ENCODE measurements around the gene CLEC4M.

Gene CLEC4M

GRCh38 chr19:7787602-7788177 is 24.6 kb downstream of the CLEC4M start:
- TF ChIP-seq ZNF8 (CRISPR knock-in tag; IDR thresholded peaks at IDR 0.05) = no peak
- no peak for TF ChIP-seq CREB5 (CRISPR knock-in tag; IDR thresholded peaks at IDR 0.05; ENCODE audit: low read depth)
- TF ChIP-seq POU6F1 (CRISPR knock-in tag; IDR thresholded peaks at IDR 0.05; ENCODE audit: borderline replicate concordance, low read depth) = no peak
- TF ChIP-seq RARB (CRISPR knock-in tag; IDR thresholded peaks at IDR 0.05) = no peak
- no peak for TF ChIP-seq PATZ1 (CRISPR knock-in tag; IDR thresholded peaks at IDR 0.05; ENCODE audit: borderline replicate concordance)
- no peak for TF ChIP-seq ESRRG (CRISPR knock-in tag; IDR thresholded peaks at IDR 0.05)
- TF ChIP-seq ZFP3 (CRISPR knock-in tag; IDR thresholded peaks at IDR 0.05) = no peak
- no peak for TF ChIP-seq ZFP30 (CRISPR knock-in tag; IDR thresholded peaks at IDR 0.05)
- ATAC-seq = no peak

- no peak for TF ChIP-seq CSDC2 (CRISPR knock-in tag; IDR thresholded peaks at IDR 0.05)
- TF ChIP-seq GLIS3 (CRISPR knock-in tag; IDR thresholded peaks at IDR 0.05) = no peak
- ATAC-seq = peak; percentile 27; the same call in 1 of the 3 replicates
These were observed 25.3 kb downstream of the CLEC4M start for GRCh38 chr19:7788178-7788932.

GRCh38 chr19:7788933-7789323 is 25.9 kb downstream of the CLEC4M start:
- ATAC-seq = no peak; the same call in 2 of the 3 replicates
- TF ChIP-seq ZNF565 (CRISPR knock-in tag; conservative IDR thresholded peaks at IDR 0.05; ENCODE audit: low read depth) (no peak), ISL1 (CRISPR knock-in tag; IDR thresholded peaks at IDR 0.05) (no peak), CSRNP3 (CRISPR knock-in tag; IDR thresholded peaks at IDR 0.05) (no peak), RARB (CRISPR knock-in tag; IDR thresholded peaks at IDR 0.05) (no peak), ZNF8 (CRISPR knock-in tag; IDR thresholded peaks at IDR 0.05) (no peak), ZC3H10 (CRISPR knock-in tag; IDR thresholded peaks at IDR 0.05) (no peak), TCF4 (CRISPR knock-in tag; IDR thresholded peaks at IDR 0.05; ENCODE audit: borderline replicate concordance) (no peak), ZFP3 (CRISPR knock-in tag; IDR thresholded peaks at IDR 0.05) (no peak)

- TF ChIP-seq RARB (CRISPR knock-in tag; IDR thresholded peaks at IDR 0.05) = no peak
- no peak for TF ChIP-seq ZC3H10 (CRISPR knock-in tag; IDR thresholded peaks at IDR 0.05)
- no peak for TF ChIP-seq GLIS3 (CRISPR knock-in tag; IDR thresholded peaks at IDR 0.05)
- no peak for TF ChIP-seq ZFP30 (CRISPR knock-in tag; IDR thresholded peaks at IDR 0.05)
- no peak for TF ChIP-seq CSRNP3 (CRISPR knock-in tag; IDR thresholded peaks at IDR 0.05)
- no peak for TF ChIP-seq OSR1 (CRISPR knock-in tag; IDR thresholded peaks at IDR 0.05)
- TF ChIP-seq PATZ1 (CRISPR knock-in tag; IDR thresholded peaks at IDR 0.05; ENCODE audit: borderline replicate concordance) = no peak
- TF ChIP-seq SNAI2 (CRISPR knock-in tag; IDR thresholded peaks at IDR 0.05) = no peak
- TF ChIP-seq ISL1 (CRISPR knock-in tag; IDR thresholded peaks at IDR 0.05) = no peak
- no peak for TF ChIP-seq ZNF70 (CRISPR knock-in tag; IDR thresholded peaks at IDR 0.05)
- no peak for TF ChIP-seq TSHZ2 (CRISPR knock-in tag; IDR thresholded peaks at IDR 0.05)
- no peak for ATAC-seq
These were observed 26.4 kb downstream of the CLEC4M start for GRCh38 chr19:7789447-7789846.

Data from SK-N-SH treated with all-trans-retinoic acid at 6 μM for 48 hours (cell line).